ENCODE measurements around the gene CTNNA1. TPM values are rescaled to one million over a fixed set of nuclear protein-coding genes. Genes with fewer than 3 reads are reported as not detected.
"Not testable (repeated sequence)": the region's sequence is repeated elsewhere in the genome, so short reads cannot be mapped to it uniquely, and the experiment has no call there.

Gene CTNNA1
- total RNA-seq, 1 donor from 2014 or later: 359 TPM

DNA sequence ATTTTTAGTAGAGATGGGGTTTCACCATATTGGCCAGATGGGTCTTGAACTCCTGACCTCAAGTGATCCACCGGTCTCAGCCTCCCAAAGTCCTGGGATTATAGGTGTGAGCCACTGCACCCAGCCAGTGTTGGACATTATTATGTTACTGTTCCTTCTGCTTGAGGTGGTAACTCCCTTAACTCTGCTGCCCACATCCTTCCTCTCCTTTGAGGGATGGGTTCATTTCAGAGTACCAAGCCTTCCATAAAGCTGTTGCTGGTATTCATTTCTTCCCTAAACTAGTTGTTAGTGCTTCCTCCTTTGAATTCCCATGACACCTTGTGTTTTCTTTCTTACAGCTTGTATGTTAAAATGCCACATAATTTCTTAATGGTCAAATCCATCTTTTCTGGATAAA, 54.0 kb downstream of the CTNNA1 start:
- H3K9me3 Mint-ChIP-seq (ENCODE audit: unreplicated experiment): no peaks in the 10 kb centered on the region

GRCh38 chr5:138809391-138809790, 56.2 kb downstream of the CTNNA1 start:
- peaks cover 25% of the 10 kb centered on the region for H3K36me3 ChIP-seq (ENCODE audit: insufficient read depth, low read length)
- peaks cover 84% of the 10 kb centered on the region for H3K79me2 ChIP-seq (ENCODE audit: insufficient read depth, low read length)
- Mint-ChIP-seq H3K27me3 (ENCODE audit: low read depth, unreplicated experiment) (no peaks in the 10 kb centered on the region), H3K27ac (ENCODE audit: unreplicated experiment) (no peak overlapping the region), H3K4me3 (ENCODE audit: unreplicated experiment) (no peak overlapping the region), H3K36me3 (ENCODE audit: low read depth, unreplicated experiment) (peaks cover 25% of the 10 kb centered on the region), H3K4me1 (ENCODE audit: low read depth, unreplicated experiment) (peaks cover 13% of the 10 kb centered on the region), H3K9me3 (ENCODE audit: unreplicated experiment) (no peaks in the 10 kb centered on the region)
- H4K20me1 ChIP-seq (ENCODE audit: insufficient read depth, low read length): peaks cover 66% of the 10 kb centered on the region
- no peak overlapping the region for H3K4me2 ChIP-seq (ENCODE audit: low read length)
- H2AFZ ChIP-seq (ENCODE audit: low read depth, low read length): no peak overlapping the region
- H3K9me3 ChIP-seq (ENCODE audit: insufficient read depth, low read depth, low read length): no peaks in the 10 kb centered on the region
- TF ChIP-seq CTCF (IDR thresholded peaks at IDR 0.05; ENCODE audit: insufficient read depth, low read depth, low read length) (no peak), EZH2 (IDR thresholded peaks at IDR 0.05; ENCODE audit: insufficient read depth, low read length) (no peak)
- H3K9ac ChIP-seq (ENCODE audit: low read length): no peak overlapping the region
- H3K27me3 ChIP-seq (ENCODE audit: insufficient read depth, low read length): no peaks in the 10 kb centered on the region
- FAIRE-seq: peak; percentile 84
- peak; percentile 70 for DNase-seq (ENCODE audit: low read depth)
- H3K4me3 ChIP-seq (ENCODE audit: insufficient read depth, low read depth, low read length): no peak overlapping the region
- H3K4me1 ChIP-seq (ENCODE audit: insufficient read depth, low read length): peaks cover 3% of the 10 kb centered on the region
- no peak overlapping the region for H3K27ac ChIP-seq (ENCODE audit: low read depth, low read length)

More for the DNA sequence above, 54.0 kb downstream of the CTNNA1 start:
- Histone ChIP-seq H3K9ac (ENCODE audit: low read length) (no peak overlapping the region), H3K4me3 (ENCODE audit: insufficient read depth, low read depth, low read length) (no peak overlapping the region), H3K27ac (ENCODE audit: low read depth, low read length) (no peak overlapping the region), H3K4me1 (ENCODE audit: insufficient read depth, low read length) (peaks cover 3% of the 10 kb centered on the region), H2AFZ (ENCODE audit: low read depth, low read length) (no peak overlapping the region), H3K9me3 (ENCODE audit: insufficient read depth, low read depth, low read length) (no peaks in the 10 kb centered on the region), H3K4me2 (ENCODE audit: low read length) (no peak overlapping the region), H4K20me1 (ENCODE audit: insufficient read depth, low read length) (peaks cover 75% of the 10 kb centered on the region), H3K36me3 (ENCODE audit: insufficient read depth, low read length) (peaks cover 18% of the 10 kb centered on the region), H3K79me2 (ENCODE audit: insufficient read depth, low read length) (peaks cover 84% of the 10 kb centered on the region), H3K27me3 (ENCODE audit: insufficient read depth, low read length) (no peaks in the 10 kb centered on the region)
- no peak for TF ChIP-seq CTCF (IDR thresholded peaks at IDR 0.05; ENCODE audit: insufficient read depth, low read depth, low read length)
- TF ChIP-seq EZH2 (IDR thresholded peaks at IDR 0.05; ENCODE audit: insufficient read depth, low read length): no peak
- FAIRE-seq (no peak), DNase-seq (ENCODE audit: low read depth) (no peak)
- Mint-ChIP-seq H3K4me3 (ENCODE audit: unreplicated experiment) (no peak overlapping the region), H3K4me1 (ENCODE audit: low read depth, unreplicated experiment) (peaks cover 17% of the 10 kb centered on the region), H3K36me3 (ENCODE audit: low read depth, unreplicated experiment) (peaks cover 21% of the 10 kb centered on the region), H3K27ac (ENCODE audit: unreplicated experiment) (no peak overlapping the region), H3K27me3 (ENCODE audit: low read depth, unreplicated experiment) (no peaks in the 10 kb centered on the region)

DNA sequence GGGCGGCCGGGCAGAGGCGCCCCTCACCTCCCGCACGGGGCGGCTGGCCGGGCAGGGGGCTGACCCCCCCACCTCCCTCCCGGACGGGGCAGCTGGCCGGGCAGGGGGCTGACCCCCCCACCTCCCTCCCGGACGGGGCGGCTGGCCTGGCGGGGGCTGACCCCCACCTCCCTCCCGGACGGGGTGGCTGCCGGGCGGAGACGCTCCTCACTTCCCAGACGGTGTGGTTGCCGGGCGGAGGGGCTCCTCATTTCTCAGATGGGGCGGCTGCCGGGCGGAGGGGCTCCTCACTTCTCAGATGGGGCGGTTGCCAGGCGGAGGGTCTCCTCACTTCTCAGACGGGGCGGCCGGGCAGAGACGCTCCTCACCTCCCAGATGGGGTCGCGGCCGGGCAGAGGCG, 57.6 kb downstream of the CTNNA1 start:
- not testable (repeated sequence) for DNase-seq (ENCODE audit: low read depth); H3K9me3 ChIP-seq (ENCODE audit: insufficient read depth, low read depth, low read length); H3K9ac ChIP-seq (ENCODE audit: low read length); H3K4me3 ChIP-seq (ENCODE audit: insufficient read depth, low read depth, low read length); H3K27me3 Mint-ChIP-seq (ENCODE audit: low read depth, unreplicated experiment); H2AFZ ChIP-seq (ENCODE audit: low read depth, low read length); FAIRE-seq; H3K4me3 Mint-ChIP-seq (ENCODE audit: unreplicated experiment); H3K27ac ChIP-seq (ENCODE audit: low read depth, low read length); H3K27ac Mint-ChIP-seq (ENCODE audit: unreplicated experiment); H3K4me2 ChIP-seq (ENCODE audit: low read length); H3K9me3 Mint-ChIP-seq (ENCODE audit: unreplicated experiment); H3K27me3 ChIP-seq (ENCODE audit: insufficient read depth, low read length); H3K4me1 ChIP-seq (ENCODE audit: insufficient read depth, low read length)
- H3K79me2 ChIP-seq (ENCODE audit: insufficient read depth, low read length): peaks cover 84% of the 10 kb centered on the region
- Mint-ChIP-seq H3K4me1 (ENCODE audit: low read depth, unreplicated experiment) (peaks cover 10% of the 10 kb centered on the region), H3K36me3 (ENCODE audit: low read depth, unreplicated experiment) (peaks cover 22% of the 10 kb centered on the region)
- peaks cover 24% of the 10 kb centered on the region for H3K36me3 ChIP-seq (ENCODE audit: insufficient read depth, low read length)
- H4K20me1 ChIP-seq (ENCODE audit: insufficient read depth, low read length): peaks cover 66% of the 10 kb centered on the region

All from astrocyte (in vitro differentiated cells and primary cell).